Sigmoid colon (tissue), 7 donors: Measurements from ENCODE around the gene HTATSF1. TPM values are rescaled to one million over a fixed set of nuclear protein-coding genes. Genes with fewer than 3 reads are reported as not detected.

Source experiments
- DNase-seq: peaks from one replicate; pipeline ENCODE4 v3.0.0-alpha.2; 2019
- H3K27ac ChIP-seq, 4 donors: fragments of 200-600 bp; sonication (generic); one replicate each; pipeline ENCODE4 v1.5.1; 2016 to 2019; ENCODE audit warnings: mild to moderate bottlenecking in 1 of 4
- H3K27me3 ChIP-seq, 3 donors: fragments of 200-600 bp; sonication (generic); one replicate each; pipeline ENCODE4 v1.5.1; 2019; ENCODE audit warnings: mild to moderate bottlenecking in 1 of 3
- H3K36me3 ChIP-seq, 4 donors: fragments of 200-600 bp; sonication (generic); one replicate each; pipeline ENCODE4 v1.5.1; 2016 to 2019
- H3K4me1 ChIP-seq, 4 donors: fragments of 200-600 bp; sonication (generic); one replicate each; pipeline ENCODE4 v1.5.1; 2017 to 2019
- H3K4me3 ChIP-seq, 4 donors: fragments of 200-600 bp; sonication (generic); one replicate each; pipeline ENCODE4 v1.5.1; 2017 to 2019; ENCODE audit warnings: mild to moderate bottlenecking in 2 of 4, moderate library complexity in 1 of 4
- H3K9me3 ChIP-seq, 4 donors: fragments of 200-600 bp in 3 of 4; sonication (generic) in 3 of 4; one replicate each; pipeline versions ENCODE4 v1.5.1 to v1.6.1; 2013 to 2019
- EP300 ChIP-seq, 4 donors: sonication (generic); formaldehyde crosslinking; IDR thresholded peaks; one replicate each; pipeline ENCODE4 v1.6.1; 2017; ENCODE audit warnings: antibody characterized with exemption in 4 of 4
- POLR2A ChIP-seq, 2 donors: fragments of 450-650 bp; IDR thresholded peaks; one replicate each; pipeline ENCODE4 v1.6.1; 2016; ENCODE audit warnings: antibody characterized with exemption in 2 of 2, mild to moderate bottlenecking in 2 of 2, moderate library complexity in 2 of 2
- POLR2AphosphoS5 ChIP-seq, 4 donors: sonication (generic); formaldehyde crosslinking; IDR thresholded peaks; one replicate each; pipeline ENCODE4 v1.6.1; 2017; ENCODE audit warnings: antibody characterized with exemption in 4 of 4
- WGBS, 2 donors: extraction: QIAGEN DNeasy Blood & Tissue Kit; methylation state at CpG; one replicate each; pipeline ENCODE4 v1.1.7; 2013; 5-methylcytosine and 5-hydroxymethylcytosine counted together
- intact Hi-C: fragments of 100-400 bp; cut with DNase I; formaldehyde crosslinking; loops from one replicate; pipeline ENCODE4 v1.15.1; 2023
- polyA plus RNA-seq, 3 donors: library from polyadenylated mRNA; stranded (reverse); fragments of 200-250 nt; gene quantifications; one replicate each; pipeline ENCODE4 v1.2.3, GENCODE V29; 2013
- total RNA-seq, 4 donors: library from RNA; depleted of rRNA; stranded (reverse); fragments of >200 nt; gene quantifications; one replicate each; pipeline ENCODE4 v1.1.0, GENCODE V29; 2016
- TF ChIP-seq, protein P1 (sequence below), 4 experiments: fragments of 450-650 bp in 3 of 4; fragments of 200-600 bp in 1 of 4; IDR thresholded peaks; one replicate each; pipeline ENCODE4 v1.5.1; 2016 to 2019; ENCODE audit warnings: antibody characterized with exemption in 4 of 4, mild to moderate bottlenecking in 3 of 4, moderate library complexity in 2 of 4
- donor health status: healthy with polysubstance abuse.
- donor health status: Bipolar disorder and iron deficiency.
- donor health status: healthy.

Gene HTATSF1
- total and polyA plus RNA-seq, 7 donors: 35.7 to 62.4 (median 47.1) TPM

DNA sequence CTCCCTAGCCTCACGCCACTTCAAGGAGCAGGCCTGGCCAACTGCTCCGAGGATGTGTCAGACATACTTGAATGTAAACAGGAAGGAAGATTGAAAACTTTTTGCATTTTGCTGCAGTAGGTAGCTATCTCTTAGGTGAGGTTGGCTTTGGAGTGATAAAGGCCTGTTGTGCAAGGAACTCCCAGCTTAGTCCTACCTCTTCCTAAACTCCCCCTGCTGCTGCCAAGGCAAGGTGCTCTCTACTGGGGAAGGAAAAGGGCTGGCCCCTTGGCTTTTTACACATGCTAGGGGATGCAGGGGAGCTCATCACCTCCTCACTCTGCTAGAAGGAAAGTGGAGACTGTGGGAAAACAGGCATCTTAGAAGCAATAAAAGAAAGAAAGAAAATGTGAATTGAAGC is 20.4 kb upstream of the HTATSF1 start:
- TF ChIP-seq POLR2AphosphoS5 (IDR thresholded peaks at IDR 0.05) (no peak), POLR2A (IDR thresholded peaks at IDR 0.05) (no peak), EP300 (IDR thresholded peaks at IDR 0.05) (no peak)
- TF ChIP-seq, protein P1, sequence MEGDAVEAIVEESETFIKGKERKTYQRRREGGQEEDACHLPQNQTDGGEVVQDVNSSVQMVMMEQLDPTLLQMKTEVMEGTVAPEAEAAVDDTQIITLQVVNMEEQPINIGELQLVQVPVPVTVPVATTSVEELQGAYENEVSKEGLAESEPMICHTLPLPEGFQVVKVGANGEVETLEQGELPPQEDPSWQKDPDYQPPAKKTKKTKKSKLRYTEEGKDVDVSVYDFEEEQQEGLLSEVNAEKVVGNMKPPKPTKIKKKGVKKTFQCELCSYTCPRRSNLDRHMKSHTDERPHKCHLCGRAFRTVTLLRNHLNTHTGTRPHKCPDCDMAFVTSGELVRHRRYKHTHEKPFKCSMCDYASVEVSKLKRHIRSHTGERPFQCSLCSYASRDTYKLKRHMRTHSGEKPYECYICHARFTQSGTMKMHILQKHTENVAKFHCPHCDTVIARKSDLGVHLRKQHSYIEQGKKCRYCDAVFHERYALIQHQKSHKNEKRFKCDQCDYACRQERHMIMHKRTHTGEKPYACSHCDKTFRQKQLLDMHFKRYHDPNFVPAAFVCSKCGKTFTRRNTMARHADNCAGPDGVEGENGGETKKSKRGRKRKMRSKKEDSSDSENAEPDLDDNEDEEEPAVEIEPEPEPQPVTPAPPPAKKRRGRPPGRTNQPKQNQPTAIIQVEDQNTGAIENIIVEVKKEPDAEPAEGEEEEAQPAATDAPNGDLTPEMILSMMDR (IDR thresholded peaks at IDR 0.05): no peak
- WGBS, 2 donors: 82 to 83% methylated on average over 2 of the region's 2 CpGs

DNA sequence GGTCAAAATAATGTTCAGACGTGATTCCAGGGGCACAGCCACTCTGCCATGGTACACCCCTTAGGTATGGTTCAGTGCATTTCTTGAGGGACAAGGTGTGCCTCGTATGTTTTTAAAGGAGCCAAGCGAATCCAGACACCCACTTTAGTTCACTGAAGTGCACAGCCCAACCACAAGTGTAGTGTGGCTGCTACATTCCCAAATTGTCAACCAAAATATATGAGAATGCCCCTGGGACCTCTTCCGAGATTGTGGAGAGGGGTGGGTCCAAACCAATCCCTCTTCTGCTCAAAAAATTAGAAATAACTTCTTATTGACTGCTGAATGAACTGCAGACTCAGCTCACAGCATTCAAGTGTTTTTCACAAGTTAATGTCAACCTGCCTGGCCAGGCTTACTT is 17.0 kb upstream of the HTATSF1 start:
- Histone ChIP-seq H3K9me3 (no peaks in the 10 kb centered on the region), H3K4me3 (no peak overlapping the region), H3K4me1 (peaks cover 0 to 5% (median 0%) of the 10 kb centered on the region in 4 donors), H3K36me3 (no peaks in the 10 kb centered on the region), H3K27me3 (peaks cover 0 to 3% (median 0%) of the 10 kb centered on the region in 3 donors), H3K27ac (no peak overlapping the region)
- 36 to 58% methylated on average over 4 of the region's 4 CpGs for whole genome bisulfite sequencing, 2 donors
- no peak for TF ChIP-seq POLR2AphosphoS5 (IDR thresholded peaks at IDR 0.05)
- TF ChIP-seq, protein P1 (IDR thresholded peaks at IDR 0.05): no peak
- no peak for TF ChIP-seq POLR2A (IDR thresholded peaks at IDR 0.05)
- TF ChIP-seq EP300 (IDR thresholded peaks at IDR 0.05): no peak
- intact Hi-C loops: no loop called here
- no peak for DNase-seq

More for the DNA sequence above, 20.4 kb upstream of the HTATSF1 start:
- Histone ChIP-seq H3K27ac (no peak overlapping the region), H3K36me3 (no peaks in the 10 kb centered on the region), H3K9me3 (no peaks in the 10 kb centered on the region), H3K27me3 (peaks cover 0 to 3% (median 0%) of the 10 kb centered on the region in 3 donors), H3K4me3 (no peak overlapping the region), H3K4me1 (peaks cover 0 to 5% (median 0%) of the 10 kb centered on the region in 4 donors)
- no peak for DNase-seq
- intact Hi-C loops: no loop called here

DNA sequence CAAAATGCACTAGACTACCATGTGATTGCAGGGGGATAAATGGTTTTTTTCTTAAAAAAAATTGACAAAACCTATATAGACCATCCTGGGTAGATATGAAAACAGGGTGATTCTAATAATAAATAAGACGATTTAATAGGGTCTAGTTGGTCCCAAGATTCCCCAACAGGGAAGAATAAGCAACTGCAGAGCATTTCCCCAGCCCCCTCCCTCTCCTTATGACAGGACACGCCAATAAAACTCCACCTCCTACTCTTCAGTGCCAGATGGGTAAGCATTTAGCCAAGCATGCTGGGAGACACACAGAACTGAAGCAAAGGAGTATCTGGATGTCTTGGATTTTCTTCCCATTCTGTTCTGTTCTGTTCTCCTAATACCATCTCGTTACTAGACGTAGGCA is 9.7 kb upstream of the HTATSF1 start, which contains the start of gene BRS3:
BRS3 (plus strand) TSS at position 301 of the 400 bp plus-strand sequence. CDS start 168 bp downstream, outside the sequence.
- intact Hi-C loops: no loop called here
- Histone ChIP-seq H3K27ac (no peak within 1 kb of the TSS), H3K27me3 (peaks cover 0 to 4% (median 0%) of the 10 kb centered on the region in 3 donors), H3K4me3 (no peak within 1 kb of the TSS), H3K36me3 (no peaks in the 10 kb centered on the region), H3K4me1 (no peaks in the 10 kb centered on the region), H3K9me3 (no peaks in the 10 kb centered on the region)
- no peak for DNase-seq
- 57 to 74% methylated on average over 4 of the region's 4 CpGs for WGBS, 2 donors
- TF ChIP-seq POLR2AphosphoS5 (IDR thresholded peaks at IDR 0.05): no peak
- TF ChIP-seq, protein P1 (IDR thresholded peaks at IDR 0.05): no peak
- TF ChIP-seq POLR2A (IDR thresholded peaks at IDR 0.05): no peak
- no peak for TF ChIP-seq EP300 (IDR thresholded peaks at IDR 0.05)

DNA sequence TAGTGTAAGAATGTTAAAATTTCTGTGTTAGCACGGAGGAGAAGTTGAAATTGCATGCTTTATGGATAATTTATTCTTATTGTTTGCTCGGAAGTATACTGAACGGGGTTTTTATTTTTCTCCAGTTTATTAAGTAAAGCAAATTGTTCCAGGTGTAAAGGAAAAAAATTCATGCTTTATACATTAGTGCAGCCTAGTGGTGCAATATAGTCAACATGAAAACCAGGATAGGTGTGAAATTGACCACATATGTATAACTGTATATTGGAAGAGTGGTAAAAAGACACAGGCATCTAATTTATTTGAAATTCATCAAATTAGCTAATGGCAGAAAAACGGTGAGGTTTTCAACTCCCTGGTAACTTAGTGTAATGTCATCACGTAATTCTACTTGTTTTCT is 8.7 kb upstream of the HTATSF1 start:
- peaks cover 0 to 4% (median 0%) of the 10 kb centered on the region in 3 donors for H3K27me3 ChIP-seq
- 38 to 59% methylated on average over 5 of the region's 5 CpGs for WGBS, 2 donors
- no peak overlapping the region for H3K4me3 ChIP-seq
- DNase-seq: no peak
- H3K27ac ChIP-seq: no peak overlapping the region
- no peaks in the 10 kb centered on the region for H3K9me3 ChIP-seq
- TF ChIP-seq, protein P1 (IDR thresholded peaks at IDR 0.05): no peak
- TF ChIP-seq EP300 (IDR thresholded peaks at IDR 0.05) (no peak), POLR2A (IDR thresholded peaks at IDR 0.05) (no peak), POLR2AphosphoS5 (IDR thresholded peaks at IDR 0.05) (no peak)
- intact Hi-C loops: no loop called here
- H3K4me1 ChIP-seq: no peaks in the 10 kb centered on the region
- no peaks in the 10 kb centered on the region for H3K36me3 ChIP-seq

DNA sequence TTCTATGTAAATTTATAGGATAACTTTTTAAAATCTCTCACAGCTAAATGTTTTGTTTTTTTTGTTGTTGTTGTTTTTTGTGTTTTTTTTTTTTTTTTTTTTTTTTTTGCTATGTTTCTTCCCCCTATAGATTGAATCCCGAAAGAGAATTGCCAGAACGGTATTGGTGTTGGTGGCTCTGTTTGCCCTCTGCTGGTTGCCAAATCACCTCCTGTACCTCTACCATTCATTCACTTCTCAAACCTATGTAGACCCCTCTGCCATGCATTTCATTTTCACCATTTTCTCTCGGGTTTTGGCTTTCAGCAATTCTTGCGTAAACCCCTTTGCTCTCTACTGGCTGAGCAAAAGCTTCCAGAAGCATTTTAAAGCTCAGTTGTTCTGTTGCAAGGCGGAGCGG is 5.6 kb upstream of the HTATSF1 start:
- no peak for DNase-seq
- TF ChIP-seq, protein P1 (IDR thresholded peaks at IDR 0.05): no peak
- TF ChIP-seq POLR2AphosphoS5 (IDR thresholded peaks at IDR 0.05): no peak
- no peak for TF ChIP-seq EP300 (IDR thresholded peaks at IDR 0.05)
- no peak for TF ChIP-seq POLR2A (IDR thresholded peaks at IDR 0.05)
- Histone ChIP-seq H3K27me3 (peaks cover 0 to 4% (median 0%) of the 10 kb centered on the region in 3 donors), H3K9me3 (no peaks in the 10 kb centered on the region), H3K4me1 (no peaks in the 10 kb centered on the region), H3K4me3 (no peak overlapping the region), H3K36me3 (no peaks in the 10 kb centered on the region), H3K27ac (no peak overlapping the region)
- intact Hi-C loops: loop anchor here (10.0 kb wide), 2 partner anchors 237 to 467 kb away; partner anchors contain the start of gene MAP7D3
- 71 to 80% methylated on average over 6 of the region's 6 CpGs for WGBS, 2 donors
